ENCODE measurements around the gene ZNF462.

GRCh38 chr9:107044872-107045271 is 181.9 kb downstream of the ZNF462 start:
- no peak for TF ChIP-seq CTCF (IDR thresholded peaks at IDR 0.05)
- TF ChIP-seq EP300 (IDR thresholded peaks at IDR 0.05): no peak
- no peak for TF ChIP-seq POLR2AphosphoS5 (IDR thresholded peaks at IDR 0.05)

All from esophagus muscularis mucosa (tissue), 4 donors.